Left kidney (tissue), 2 donors: ENCODE data around the gene CDKN2AIPNL. TPM values are rescaled to one million over a fixed set of nuclear protein-coding genes. Genes with fewer than 3 reads are reported as not detected.
"Not testable (repeated sequence)": the region's sequence is repeated elsewhere in the genome, so short reads cannot be mapped to it uniquely, and the experiment has no call there.

Experiments
- DNase-seq: peaks from one replicate; pipeline ENCODE4 v3.0.0-alpha.2; 2013
- polyA plus RNA-seq: library from polyadenylated mRNA; unstranded; fragments of 120-200 nt; gene quantifications from one replicate; pipeline ENCODE4 v1.2.1, GENCODE V29; 2013; ENCODE audit not compliant: insufficient read length

The CDKN2AIPNL gene
- polyA plus RNA-seq, 1 donor = 32.8 TPM

- DNase-seq = no peak
Measured at GRCh38 chr5:134403951-134404350, 7.7 kb downstream of the CDKN2AIPNL start.

- DNase-seq = no peak
Measured at GRCh38 chr5:134398609-134399155, 13.0 kb downstream of the CDKN2AIPNL start.

DNA sequence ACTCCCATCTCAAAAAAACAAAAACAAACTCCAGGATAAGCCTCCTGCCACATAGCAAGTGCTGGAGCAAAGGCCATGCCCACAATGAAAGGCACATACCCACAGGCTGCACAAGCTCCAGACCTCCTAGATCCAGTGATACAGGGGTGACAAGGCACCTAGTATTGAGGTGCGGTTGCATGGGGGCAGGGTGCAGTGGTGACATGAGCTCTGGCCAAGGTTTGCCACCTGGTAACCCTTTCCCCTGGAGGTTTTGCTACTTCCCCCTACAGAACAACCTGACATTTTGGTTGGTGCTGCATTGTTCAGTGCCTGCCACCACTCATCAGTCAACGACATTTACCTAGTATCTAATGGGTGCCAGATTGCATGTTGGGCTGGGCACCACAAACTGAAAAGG lies 14.5 kb downstream of the CDKN2AIPNL start:
- no peak for DNase-seq

DNA sequence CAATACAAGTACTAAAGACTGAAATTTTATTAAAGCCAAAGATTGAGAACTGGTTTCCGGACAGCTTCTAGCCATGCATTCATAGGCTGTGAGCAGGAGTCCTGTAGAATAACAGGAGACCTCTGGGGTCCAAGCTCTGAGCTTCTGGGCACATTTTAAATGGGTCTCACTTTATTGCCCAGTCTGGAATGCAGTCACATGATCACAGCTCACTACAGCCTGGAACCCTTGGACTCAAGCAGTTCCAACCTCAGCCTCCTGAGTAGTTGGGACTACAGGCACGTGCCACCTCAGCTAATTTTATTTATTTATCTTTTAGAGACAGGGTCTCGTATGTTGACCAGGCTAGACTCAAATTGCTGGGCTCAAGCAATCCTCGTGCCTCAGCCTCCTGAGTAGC lies 15.4 kb downstream of the CDKN2AIPNL start:
- DNase-seq = no peak

- no peak for DNase-seq
Measured at GRCh38 chr5:134394932-134395331, 16.7 kb downstream of the CDKN2AIPNL start.

- DNase-seq = no peak
Measured at GRCh38 chr5:134392301-134392700, 19.4 kb downstream of the CDKN2AIPNL start.

DNA sequence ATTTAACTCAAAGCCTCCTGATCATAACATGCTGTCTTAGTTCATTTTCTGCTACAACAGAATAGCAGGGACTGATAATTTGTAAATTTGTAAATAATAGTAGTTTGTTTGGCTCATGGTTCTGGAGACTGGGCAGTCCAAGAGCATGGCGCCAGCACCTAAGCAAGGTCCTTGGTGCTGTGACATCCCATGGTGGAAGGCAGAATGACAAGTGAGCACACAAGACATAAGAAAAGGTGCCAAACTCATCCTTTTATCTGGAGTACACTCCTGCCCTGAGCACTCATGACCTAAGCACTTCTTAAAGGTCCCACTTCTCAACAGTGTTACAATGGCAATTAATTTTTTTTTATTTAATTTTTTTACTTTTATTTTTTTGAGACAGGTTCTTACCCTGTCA lies 24.2 kb downstream of the CDKN2AIPNL start:
- DNase-seq = no peak

GRCh38 chr5:134383980-134384697 lies 27.5 kb downstream of the CDKN2AIPNL start:
- no peak for DNase-seq

DNA sequence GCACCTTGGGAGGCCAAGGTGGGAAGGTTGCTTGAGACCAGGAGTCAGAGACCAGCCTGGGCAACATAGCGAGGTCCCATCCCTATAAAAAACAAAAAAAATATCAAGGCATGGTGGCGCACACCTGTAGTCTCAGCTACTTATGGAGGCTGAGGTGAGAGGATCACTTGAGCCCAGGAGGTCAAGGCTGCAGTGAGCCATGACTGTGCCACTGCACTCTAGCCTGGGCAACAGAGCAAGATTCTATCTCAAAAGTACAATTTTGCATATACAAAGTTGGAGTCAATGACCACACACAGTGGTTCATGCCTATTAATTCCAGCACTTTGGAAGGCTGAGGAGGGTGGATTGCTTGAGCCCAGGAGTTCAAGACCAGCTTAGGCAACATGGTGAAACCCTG lies 29.5 kb downstream of the CDKN2AIPNL start:
- not testable (repeated sequence) for DNase-seq

DNA sequence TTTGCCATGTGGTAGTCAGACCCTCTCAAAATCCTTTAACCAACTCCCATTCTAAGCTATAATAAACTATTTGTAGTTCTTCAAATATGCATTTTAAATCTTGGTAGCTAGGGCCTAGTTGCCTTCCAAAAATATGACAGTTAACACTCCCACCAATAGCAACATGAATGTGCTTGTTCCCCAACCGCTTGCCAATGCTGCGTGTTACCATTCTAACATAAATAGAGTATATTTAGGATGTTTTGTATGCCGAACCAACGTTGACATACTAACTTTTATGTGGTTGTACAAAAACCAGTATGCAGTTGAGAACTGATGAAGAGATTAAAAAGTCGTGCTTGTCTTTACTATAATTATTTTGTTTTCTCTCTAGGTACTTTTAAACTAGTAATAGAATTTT lies 31.3 kb downstream of the CDKN2AIPNL start:
- no peak for DNase-seq

GRCh38 chr5:134374232-134374631 lies 37.4 kb downstream of the CDKN2AIPNL start:
- DNase-seq = no peak

- not testable (repeated sequence) for DNase-seq
Measured at GRCh38 chr5:134373633-134374032, 38.0 kb downstream of the CDKN2AIPNL start.

- peak; percentile 66 for DNase-seq
Measured at GRCh38 chr5:134371834-134372340, 39.8 kb downstream of the CDKN2AIPNL start.

- DNase-seq = peak; percentile 100
Measured at GRCh38 chr5:134370871-134371833, 40.5 kb downstream of the CDKN2AIPNL start, which contains the start of gene UBE2B. Gene UBE2B, plus strand, starts transcription at chr5:134371569. Its CDS starts 27 bp downstream, at chr5:134371596.

DNA sequence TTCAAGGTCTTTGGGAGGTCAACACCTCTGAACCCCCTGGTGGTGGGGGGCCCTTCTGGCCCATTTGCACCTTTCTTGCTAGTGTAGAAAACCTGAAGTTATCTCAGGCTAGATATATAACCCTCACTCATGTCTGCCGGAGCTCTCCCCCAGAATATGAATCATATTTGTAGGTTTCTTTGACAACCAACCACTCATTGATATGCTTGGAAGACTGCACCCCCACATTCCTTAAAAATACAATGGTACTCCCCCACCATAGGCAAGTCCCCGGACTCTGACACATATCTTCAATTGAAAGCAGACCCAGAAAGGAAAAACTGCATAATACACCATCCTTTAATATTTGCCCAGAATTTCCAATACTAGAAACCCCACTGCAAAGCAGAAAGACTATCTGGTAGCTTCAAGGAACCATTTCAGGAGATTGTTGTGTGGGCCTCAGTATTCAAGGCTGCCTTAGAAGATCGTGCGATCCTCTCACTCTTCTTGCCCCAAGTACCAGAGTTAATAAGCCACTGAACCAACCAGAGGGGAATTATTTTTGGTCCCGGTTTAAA lies 41.3 kb downstream of the CDKN2AIPNL start:
- no peak for DNase-seq

- DNase-seq = no peak
Measured at GRCh38 chr5:134365604-134366003, 46.1 kb downstream of the CDKN2AIPNL start.

- DNase-seq = no peak
Measured at GRCh38 chr5:134355681-134356080, 56.0 kb downstream of the CDKN2AIPNL start.

Other genes with a start within 250 kb of the CDKN2AIPNL start
- gene SKP1, start 234.9 kb downstream of the CDKN2AIPNL start, polyA plus RNA-seq = 766 TPM
- gene PPP2CA, start 185.8 kb downstream of the CDKN2AIPNL start, polyA plus RNA-seq = 210 TPM
- 8.0 TPM for gene CDKL3, start 44.7 kb downstream of the CDKN2AIPNL start, polyA plus RNA-seq
- gene UBE2B, start 40.3 kb downstream of the CDKN2AIPNL start, polyA plus RNA-seq = 128 TPM
- gene JADE2, start 113.8 kb upstream of the CDKN2AIPNL start, polyA plus RNA-seq = 10.5 TPM
- 47.8 TPM for gene SAR1B, start 220.9 kb upstream of the CDKN2AIPNL start, polyA plus RNA-seq
- 23.7 TPM for gene SEC24A, start 236.9 kb upstream of the CDKN2AIPNL start, polyA plus RNA-seq